Kidney (tissue), 14 donors: Measurements from ENCODE around the gene FOXD2. TPM values are rescaled to one million over a fixed set of nuclear protein-coding genes. Genes with fewer than 3 reads are reported as not detected.

ENCODE experiments used
- DNase-seq, 5 donors: peaks; one replicate each; pipeline ENCODE4 v3.0.0-alpha.2; 2013 to 2020
- FAIRE-seq: peaks from 2 replicates; lab custom pipeline; 2012; peaks lifted over from hg19 to GRCh38; lab: Jason Lieb, UNC
- H3K27ac ChIP-seq, 2 donors: one replicate each; pipeline ENCODE4 v1.7.0; 2013; ENCODE audit warnings: low read depth in 2 of 2, low read length in 2 of 2, inconsistent platforms in 1 of 2
- H3K27me3 ChIP-seq: one replicate; pipeline ENCODE4 v1.7.1; 2013; ENCODE audit warnings: low read length, inconsistent platforms; ENCODE audit not compliant: control insufficient read depth, insufficient read depth
- H3K36me3 ChIP-seq, 3 donors: one replicate each; pipeline versions ENCODE4 v1.7.0 to v1.7.1; 2013; ENCODE audit warnings: low read length in 3 of 3, control low read depth in 1 of 3, inconsistent platforms in 1 of 3; ENCODE audit not compliant: insufficient read depth in 3 of 3, control insufficient read depth in 2 of 3
- H3K4me1 ChIP-seq, 3 donors: one replicate each; pipeline versions ENCODE4 v1.7.0 to v1.7.1; 2013; ENCODE audit warnings: low read length in 3 of 3, inconsistent platforms in 1 of 3, low read depth in 1 of 3; ENCODE audit not compliant: control insufficient read depth in 2 of 3, insufficient read depth in 2 of 3
- H3K4me3 ChIP-seq, 3 donors: one replicate each; pipeline versions ENCODE4 v1.7.0 to v1.8.1; 2013; ENCODE audit warnings: low read length in 3 of 3, control low read depth in 1 of 3, inconsistent platforms in 1 of 3
- H3K9ac ChIP-seq, 3 donors: one replicate each; pipeline versions ENCODE4 v1.7.0 to v1.7.1; 2013; ENCODE audit warnings: low read length in 3 of 3, control low read depth in 1 of 3, inconsistent platforms in 1 of 3
- H3K9me3 ChIP-seq, 3 donors: one replicate each; pipeline versions ENCODE4 v1.7.0 to v1.7.1; 2013; ENCODE audit warnings: low read length in 3 of 3, control low read depth in 1 of 3, inconsistent platforms in 1 of 3; ENCODE audit not compliant: control insufficient read depth in 2 of 3, insufficient read depth in 1 of 3
- intact Hi-C: fragments of 100-400 bp; cut with DNase I; formaldehyde crosslinking; loops from one replicate; pipeline ENCODE4 v1.11.1; 2022
- polyA plus RNA-seq: library from polyadenylated mRNA; stranded (reverse); fragments of 350-450 nt; fragmentation: Illumina TruSeq; extraction: RNeasy Lipid Tissue Mini Kit (QIAGEN cat#74804); gene quantifications from one replicate; pipeline ENCODE4 v1.2.3, GENCODE V29; 2014; ENCODE audit warnings: low read depth, low replicate concordance; ENCODE audit not compliant: insufficient read depth
- total RNA-seq: library from RNA; stranded (reverse); fragmentation: NEBNext Ultra II Directional; extraction: Animal tissue kit (Norgen Biotek cat#: 25700); gene quantifications from one replicate; pipeline ENCODE4 v1.2.1, GENCODE V29; 2021
- TF ChIP-seq, protein P1 (sequence below): IDR thresholded peaks from 3 replicates; pipeline ENCODE4 v1.5.1; 2012; ENCODE audit warnings: mild to moderate bottlenecking, moderate library complexity, borderline replicate concordance; ENCODE audit not compliant: insufficient read depth; ENCODE audit errors: extremely low read depth
- donor health status: control.
- donor health status: control.
- donor health status: control.
- donor health status: control.
- donor health status: control.
- donor health status: DM: yes; HTN: yes; CAD: no.
- donor health status: Normal renal cell carcinoma (clear cell type).

The FOXD2 gene
- total and polyA plus RNA-seq, 2 donors from 2014 or later, result 0.82 to 2.3 TPM

DNA sequence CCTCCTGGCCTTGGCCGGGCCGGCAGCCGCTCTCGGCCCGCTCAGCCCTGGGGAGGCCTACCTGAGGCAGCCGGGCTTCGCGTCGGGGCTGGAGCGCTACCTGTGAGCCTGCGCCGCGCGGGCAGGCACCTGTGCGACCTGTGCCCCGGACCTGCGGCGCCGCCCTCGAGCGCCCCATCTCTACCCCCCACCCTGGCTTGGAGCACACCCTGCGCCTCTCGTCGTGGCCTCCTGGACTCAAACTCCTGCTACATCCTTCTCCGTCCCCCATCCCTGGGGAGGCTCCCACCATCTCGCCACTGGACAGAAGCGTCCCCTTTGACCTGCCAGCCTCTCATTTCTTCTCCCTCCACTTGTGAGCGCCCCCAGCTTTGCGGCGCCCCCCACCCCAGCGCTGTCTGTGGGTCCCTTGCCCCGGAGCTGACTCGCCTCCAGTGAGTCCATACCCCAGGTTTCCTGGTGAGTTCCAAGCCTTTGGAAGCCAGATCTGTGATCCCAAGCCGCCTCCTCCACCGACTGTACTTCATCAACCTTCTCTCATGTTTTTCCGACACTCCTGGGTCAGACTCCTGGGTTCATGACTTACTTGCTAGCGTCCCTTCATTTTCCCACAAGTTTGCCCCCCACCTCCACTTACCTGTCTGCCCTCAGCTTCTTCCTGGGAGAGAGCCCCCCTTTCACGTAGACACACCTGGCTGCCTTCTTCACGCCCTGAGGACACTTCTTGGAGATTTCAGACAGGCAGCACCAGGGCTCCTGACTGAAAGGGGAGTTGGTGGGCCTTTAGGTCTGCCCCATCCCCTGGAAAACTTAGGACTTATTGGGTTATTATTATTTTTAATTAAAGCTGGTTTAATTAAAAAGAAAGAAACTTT is 20.4 kb upstream of the FOXD2 start:
- H3K9me3 ChIP-seq, result no peaks in the 10 kb centered on the region
- H3K4me3 ChIP-seq, result no peak overlapping the region
- H3K4me1 ChIP-seq, result no peaks in the 10 kb centered on the region
- TF ChIP-seq, protein P1, sequence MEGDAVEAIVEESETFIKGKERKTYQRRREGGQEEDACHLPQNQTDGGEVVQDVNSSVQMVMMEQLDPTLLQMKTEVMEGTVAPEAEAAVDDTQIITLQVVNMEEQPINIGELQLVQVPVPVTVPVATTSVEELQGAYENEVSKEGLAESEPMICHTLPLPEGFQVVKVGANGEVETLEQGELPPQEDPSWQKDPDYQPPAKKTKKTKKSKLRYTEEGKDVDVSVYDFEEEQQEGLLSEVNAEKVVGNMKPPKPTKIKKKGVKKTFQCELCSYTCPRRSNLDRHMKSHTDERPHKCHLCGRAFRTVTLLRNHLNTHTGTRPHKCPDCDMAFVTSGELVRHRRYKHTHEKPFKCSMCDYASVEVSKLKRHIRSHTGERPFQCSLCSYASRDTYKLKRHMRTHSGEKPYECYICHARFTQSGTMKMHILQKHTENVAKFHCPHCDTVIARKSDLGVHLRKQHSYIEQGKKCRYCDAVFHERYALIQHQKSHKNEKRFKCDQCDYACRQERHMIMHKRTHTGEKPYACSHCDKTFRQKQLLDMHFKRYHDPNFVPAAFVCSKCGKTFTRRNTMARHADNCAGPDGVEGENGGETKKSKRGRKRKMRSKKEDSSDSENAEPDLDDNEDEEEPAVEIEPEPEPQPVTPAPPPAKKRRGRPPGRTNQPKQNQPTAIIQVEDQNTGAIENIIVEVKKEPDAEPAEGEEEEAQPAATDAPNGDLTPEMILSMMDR, result no peak
- FAIRE-seq, result no peak
- intact Hi-C loops, result no loop called here
- DNase-seq, result no peak
- H3K27me3 ChIP-seq, result peaks cover 18% of the 10 kb centered on the region
- no peaks in the 10 kb centered on the region for H3K36me3 ChIP-seq
- no peak overlapping the region for H3K27ac ChIP-seq
- no peak overlapping the region for H3K9ac ChIP-seq

DNA sequence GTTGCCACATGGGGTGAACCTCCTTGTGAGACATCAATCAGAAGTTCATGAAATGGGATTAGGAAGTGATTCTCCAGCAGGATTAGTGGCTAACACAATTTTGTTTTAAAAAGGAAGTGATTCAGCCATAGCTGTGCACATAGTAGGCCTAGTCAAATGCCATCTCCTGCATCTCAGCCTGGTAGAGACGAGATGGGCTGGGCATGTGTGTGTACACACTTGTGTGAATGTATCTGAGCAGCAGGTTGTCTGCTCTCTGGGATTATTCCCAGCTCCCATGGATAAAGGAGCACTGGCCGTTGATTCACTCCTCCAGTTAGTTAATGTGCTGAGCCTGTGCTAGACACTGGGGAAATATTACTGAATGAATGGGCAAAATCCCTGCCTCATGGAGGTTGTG is 19.7 kb upstream of the FOXD2 start:
- Histone ChIP-seq H3K9me3 (no peaks in the 10 kb centered on the region), H3K9ac (no peak overlapping the region), H3K4me1 (no peaks in the 10 kb centered on the region), H3K4me3 (no peak overlapping the region), H3K27ac (no peak overlapping the region), H3K27me3 (peaks cover 18% of the 10 kb centered on the region), H3K36me3 (no peaks in the 10 kb centered on the region)
- intact Hi-C loops, result no loop called here
- DNase-seq (no peak), FAIRE-seq (no peak)
- TF ChIP-seq, protein P1, result no peak

- peaks cover 18% of the 10 kb centered on the region for H3K27me3 ChIP-seq
Observed at GRCh38 chr1:47418681-47419325, 19.0 kb upstream of the FOXD2 start.

More at GRCh38 chr1:47418681-47419325, 19.0 kb upstream of the FOXD2 start:
- Histone ChIP-seq H3K9me3 (no peaks in the 10 kb centered on the region), H3K4me1 (no peaks in the 10 kb centered on the region), H3K4me3 (no peak overlapping the region), H3K27ac (no peak overlapping the region), H3K36me3 (no peaks in the 10 kb centered on the region), H3K9ac (no peak overlapping the region)
- TF ChIP-seq, protein P1, result no peak
- intact Hi-C loops, result no loop called here
- no peak for FAIRE-seq
- no peak for DNase-seq
